Calu3 (cell line): Measurements from ENCODE around the gene MAN2A2. TPM values are rescaled to one million over a fixed set of nuclear protein-coding genes. Genes with fewer than 3 reads are reported as not detected.

Experiments
- BruUV-seq: library from RNA; stranded (reverse); fragments of 400-500 nt; replicated peaks from 2 replicates; lab custom pipeline; 2021; lab: Mats Ljungman, UMichigan
- CTCF ChIA-PET: fragments of 300-600 bp; sonication (Branson Sonifier 250); formaldehyde crosslinking; loops from one replicate; lab custom pipeline; 2022; ENCODE audit warnings: antibody characterized with exemption; lab: Charles Lee
- DNase-seq: peaks from one replicate; pipeline ENCODE4 v3.0.0; 2022
- H3K27ac Mint-ChIP-seq: one replicate; pipeline ENCODE4 v1.8.0; 2022; ENCODE audit warnings: mixed read lengths; ENCODE audit not compliant: unreplicated experiment
- H3K27me3 Mint-ChIP-seq: one replicate; pipeline ENCODE4 v1.8.0; 2022; ENCODE audit warnings: mixed read lengths; ENCODE audit not compliant: unreplicated experiment
- H3K36me3 Mint-ChIP-seq: one replicate; pipeline ENCODE4 v1.8.0; 2022; ENCODE audit warnings: mild to moderate bottlenecking, moderate library complexity, mixed read lengths; ENCODE audit not compliant: insufficient read depth, unreplicated experiment
- H3K4me1 Mint-ChIP-seq: one replicate; pipeline ENCODE4 v1.8.0; 2022; ENCODE audit warnings: mild to moderate bottlenecking, low read depth, mixed read lengths; ENCODE audit not compliant: unreplicated experiment
- H3K4me3 Mint-ChIP-seq: one replicate; pipeline ENCODE4 v1.8.0; 2022; ENCODE audit warnings: mild to moderate bottlenecking, low read depth, moderate library complexity, mixed read lengths; ENCODE audit not compliant: unreplicated experiment
- H3K9me3 Mint-ChIP-seq: one replicate; pipeline ENCODE4 v1.8.0; 2022; ENCODE audit warnings: low read depth, mixed read lengths; ENCODE audit not compliant: unreplicated experiment
- CTCF ChIP-seq: fragments of 200-600 bp; IDR thresholded peaks from one replicate; pipeline ENCODE4 v1.8.0; 2022; ENCODE audit warnings: antibody characterized with exemption; ENCODE audit not compliant: unreplicated experiment
- intact Hi-C: fragments of 100-400 bp; cut with micrococcal nuclease; formaldehyde crosslinking; loops from one replicate; pipeline ENCODE4 v1.10.0; 2022; ENCODE audit not compliant: unreplicated experiment
- total RNA-seq: library from RNA; stranded (reverse); gene quantifications from 2 replicates; pipeline ENCODE4 v1.2.3, GENCODE V29; 2022

MAN2A2 gene
- total RNA-seq, 1 experiment from 2014 or later: 58.5 TPM

GRCh38 chr15:90950676-90951075 lies 47.6 kb downstream of the MAN2A2 start:
- intact Hi-C loops: loop anchor here (10.0 kb wide), 1 partner anchor 324 kb away; no protein-coding TSS in a partner anchor

GRCh38 chr15:90952901-90953677 lies 50.0 kb downstream of the MAN2A2 start:
- Mint-ChIP-seq H3K27me3 (no peaks in the 10 kb centered on the region), H3K4me1 (no peaks in the 10 kb centered on the region), H3K36me3 (peaks cover 69% of the 10 kb centered on the region), H3K9me3 (no peaks in the 10 kb centered on the region), H3K27ac (peak overlapping the region; percentile 78), H3K4me3 (peak overlapping the region; percentile 18)
- DNase-seq: no peak
- intact Hi-C loops: loop anchor here (10.0 kb wide), 1 partner anchor 322 kb away; no protein-coding TSS in a partner anchor
- TF ChIP-seq CTCF: no peak
- BruUV-seq: no TSS peak
- CTCF ChIA-PET: interaction anchor here (0.8 kb wide), 1 partner anchor 18 kb away, joined by 3 read pairs; the partner anchor contains the start of gene UNC45A

More at GRCh38 chr15:90950676-90951075, 47.6 kb downstream of the MAN2A2 start:
- no peak for DNase-seq
- TF ChIP-seq CTCF: no peak
- CTCF ChIA-PET: interaction anchor here (1.7 kb wide), 1 partner anchor 18 kb away, joined by 4 read pairs; the partner anchor contains the start of gene HDDC3
- Mint-ChIP-seq H3K36me3 (peaks cover 68% of the 10 kb centered on the region), H3K4me3 (no peak overlapping the region), H3K27ac (no peak overlapping the region), H3K27me3 (no peaks in the 10 kb centered on the region), H3K9me3 (no peaks in the 10 kb centered on the region), H3K4me1 (no peaks in the 10 kb centered on the region)
- no TSS peak for BruUV-seq

- peak overlapping the region; percentile 92 for H3K4me3 Mint-ChIP-seq
- no peaks in the 10 kb centered on the region for H3K9me3 Mint-ChIP-seq
- H3K36me3 Mint-ChIP-seq: peaks cover 60% of the 10 kb centered on the region
- CTCF ChIA-PET: interaction anchor here (0.7 to 3.2 kb wide), 4 partner anchors 19 to 475 kb away, joined by 3 to 23 read pairs (median 8); partner anchors contain the start of gene UNC45A
- H3K27ac Mint-ChIP-seq: peak overlapping the region; percentile 78
- BruUV-seq: no TSS peak
- intact Hi-C loops: loop anchor here (10.0 kb wide), 1 partner anchor 321 kb away; no protein-coding TSS in a partner anchor
- no peak for DNase-seq
- no peaks in the 10 kb centered on the region for H3K4me1 Mint-ChIP-seq
- no peak for TF ChIP-seq CTCF
- H3K27me3 Mint-ChIP-seq: no peaks in the 10 kb centered on the region
These were observed 51.0 kb downstream of the MAN2A2 start for GRCh38 chr15:90953947-90954711.
